Measurements from ENCODE around the gene ZBTB7B. TPM values are rescaled to one million over a fixed set of nuclear protein-coding genes. Genes with fewer than 3 reads are reported as not detected.
A peak's percentile ranks its signal among the peaks of the same experiment; 100 is the strongest.
"Not testable (repeated sequence)": the region's sequence is repeated elsewhere in the genome, so short reads cannot be mapped to it uniquely, and the experiment has no call there.

ZBTB7B gene
- total RNA-seq, 1 donor from 2014 or later, result 56.6 TPM

- no peak for ATAC-seq (ENCODE audit: low read depth)
- peak overlapping the region; percentile 42 for H3K27ac Mint-ChIP-seq
- POLR2A ChIA-PET, result interaction anchor here (1.0 kb wide), 1 partner anchor 39 kb away, joined by 3 read pairs; no protein-coding TSS in a partner anchor
- H3K4me1 Mint-ChIP-seq, result peaks cover 8% of the 10 kb centered on the region
- no peaks in the 10 kb centered on the region for H3K27me3 Mint-ChIP-seq
- DNase-seq, result no peak
- TF ChIP-seq CTCF (IDR thresholded peaks at IDR 0.05), result no peak
- intact Hi-C loops (cut with micrococcal nuclease), result loop anchor here (10.0 kb wide), 1 partner anchor 196 kb away; the partner anchor contains the start of genes KRTCAP2 and TRIM46
- no peaks in the 10 kb centered on the region for H3K9me3 Mint-ChIP-seq
- no peak overlapping the region for H3K4me3 Mint-ChIP-seq
- CTCF ChIA-PET, result no interaction called here
- peaks cover 13% of the 10 kb centered on the region for H3K36me3 Mint-ChIP-seq (ENCODE audit: low read depth)
These were observed 24.2 kb upstream of the ZBTB7B start for GRCh38 chr1:154978360-154978759.

- intact Hi-C loops (cut with micrococcal nuclease), result loop anchor here (2.0 kb wide), 1 partner anchor 34 kb away; no protein-coding TSS in a partner anchor
- peaks cover 16% of the 10 kb centered on the region for H3K4me1 Mint-ChIP-seq
- TF ChIP-seq CTCF (IDR thresholded peaks at IDR 0.05), result no peak
These were observed 20.3 kb upstream of the ZBTB7B start for GRCh38 chr1:154982341-154982740.

GRCh38 chr1:154982897-154983648 lies 19.5 kb upstream of the ZBTB7B start, which contains the start of gene FLAD1:
Gene FLAD1, plus strand, starts transcription at chr1:154983344. Its CDS starts 351 bp downstream, at chr1:154983695.
- no peak for TF ChIP-seq CTCF (IDR thresholded peaks at IDR 0.05)

More at GRCh38 chr1:154982341-154982740, 20.3 kb upstream of the ZBTB7B start:
- ChIA-PET CTCF (interaction anchor here (1.9 to 3.0 kb wide), 3 partner anchors 17 to 79 kb away, joined by 5 to 26 read pairs (median 17); no protein-coding TSS in a partner anchor), POLR2A (interaction anchor here (0.6 to 2.7 kb wide), 9 partner anchors 8 to 571 kb away, joined by 5 to 36 read pairs (median 10); partner anchors contain the start of genes CKS1B, PBXIP1, PMVK and PYGO2)
- ATAC-seq (ENCODE audit: low read depth), result no peak
- Mint-ChIP-seq H3K4me3 (no peak overlapping the region), H3K27ac (no peak overlapping the region), H3K9me3 (no peaks in the 10 kb centered on the region), H3K27me3 (no peaks in the 10 kb centered on the region), H3K36me3 (ENCODE audit: low read depth) (peaks cover 16% of the 10 kb centered on the region)
- DNase-seq, result no peak

GRCh38 chr1:154983776-154984466 lies 18.7 kb upstream of the ZBTB7B start:
- POLR2A ChIA-PET, result interaction anchor here (0.6 to 2.7 kb wide), 20 partner anchors 8 to 101 kb away, joined by 3 to 36 read pairs (median 6); partner anchors contain the start of genes ADAM15, CKS1B, LENEP and PBXIP1

More at GRCh38 chr1:154982897-154983648, 19.5 kb upstream of the ZBTB7B start, which contains the start of gene FLAD1:
- ChIA-PET CTCF (interaction anchor here (0.7 to 3.0 kb wide), 6 partner anchors 9 to 79 kb away, joined by 3 to 26 read pairs (median 4); partner anchors contain the start of genes PMVK and PYGO2), POLR2A (interaction anchor here (0.5 to 2.7 kb wide), 20 partner anchors 9 to 1322 kb away, joined by 3 to 36 read pairs (median 6); partner anchors contain the start of genes ADAM15, CKS1B, LENEP and PBXIP1)
- H3K27ac Mint-ChIP-seq, result no peak within 1 kb of the TSS
- no peaks in the 10 kb centered on the region for H3K27me3 Mint-ChIP-seq
- no peak within 1 kb of the TSS for H3K4me3 Mint-ChIP-seq
- peaks cover 19% of the 10 kb centered on the region for H3K36me3 Mint-ChIP-seq (ENCODE audit: low read depth)
- H3K9me3 Mint-ChIP-seq, result no peaks in the 10 kb centered on the region
- DNase-seq (peak; percentile 81), ATAC-seq (ENCODE audit: low read depth) (peak; percentile 100)
- peaks cover 9% of the 10 kb centered on the region for H3K4me1 Mint-ChIP-seq
- intact Hi-C loops (cut with micrococcal nuclease), result loop anchor here (1.0 to 2.0 kb wide), 4 partner anchors 9 to 34 kb away; partner anchors contain the start of genes CKS1B and ZBTB7B

GRCh38 chr1:154986736-154987135 lies 15.9 kb upstream of the ZBTB7B start:
- H3K9me3 Mint-ChIP-seq; intact Hi-C loops (cut with micrococcal nuclease); H3K4me3 Mint-ChIP-seq; H3K27me3 Mint-ChIP-seq; H3K27ac Mint-ChIP-seq; ATAC-seq (ENCODE audit: low read depth); DNase-seq; CTCF ChIA-PET: not testable (repeated sequence)
- Mint-ChIP-seq H3K4me1 (peaks cover 14% of the 10 kb centered on the region), H3K36me3 (ENCODE audit: low read depth) (peaks cover 36% of the 10 kb centered on the region)
- POLR2A ChIA-PET, result interaction anchor here (0.8 to 2.4 kb wide), 2 partner anchors 10 to 31 kb away, joined by 4 to 8 read pairs; no protein-coding TSS in a partner anchor

More at GRCh38 chr1:154983776-154984466, 18.7 kb upstream of the ZBTB7B start:
- H3K27me3 Mint-ChIP-seq, result no peaks in the 10 kb centered on the region
- TF ChIP-seq CTCF (IDR thresholded peaks at IDR 0.05), result no peak
- ATAC-seq (ENCODE audit: low read depth), result no peak
- no peak for DNase-seq
- no peak overlapping the region for H3K4me3 Mint-ChIP-seq
- no peak overlapping the region for H3K27ac Mint-ChIP-seq
- H3K9me3 Mint-ChIP-seq, result no peaks in the 10 kb centered on the region
- CTCF ChIA-PET, result interaction anchor here (0.7 to 3.0 kb wide), 7 partner anchors 9 to 494 kb away, joined by 3 to 26 read pairs (median 5); partner anchors contain the start of gene PYGO2
- H3K36me3 Mint-ChIP-seq (ENCODE audit: low read depth), result peaks cover 23% of the 10 kb centered on the region
- intact Hi-C loops (cut with micrococcal nuclease), result loop anchor here (1.0 to 2.0 kb wide), 4 partner anchors 10 to 33 kb away; partner anchors contain the start of genes CKS1B and ZBTB7B
- H3K4me1 Mint-ChIP-seq, result peaks cover 9% of the 10 kb centered on the region

Data from activated B cell treated with CpG ODN at 0.5 μM for 24 hours (primary cell).